HAP-1 (cell line): ENCODE measurements around the gene SUCLG1.

ENCODE experiments used
- DNase-seq, 2 experiments: peaks; one replicate each; pipeline ENCODE4 v3.0.0-alpha.2; 2016 to 2020; ENCODE audit warnings: low spot score in 2 of 2
- H3K27me3 ChIP-seq: fragments of 250-450 bp; sonication (Bioruptor Pico); 2 replicates; pipeline ENCODE4 v1.5.1; 2020; ENCODE audit warnings: low read depth, mild to moderate bottlenecking, moderate library complexity
- H3K36me3 ChIP-seq: fragments of 250-450 bp; sonication (Bioruptor Pico); replicated peaks from 2 replicates; pipeline ENCODE4 v1.5.1; 2020; ENCODE audit warnings: mild to moderate bottlenecking
- H3K4me1 ChIP-seq: fragments of 250-450 bp; sonication (Bioruptor Pico); 2 replicates; pipeline ENCODE4 v1.5.1; 2020; ENCODE audit warnings: mild to moderate bottlenecking
- H3K4me3 ChIP-seq: fragments of 250-450 bp; sonication (Bioruptor Pico); 2 replicates; pipeline ENCODE4 v1.5.1; 2020; ENCODE audit warnings: mild to moderate bottlenecking, moderate library complexity
- H3K9me3 ChIP-seq: fragments of 250-450 bp; sonication (Bioruptor Pico); 2 replicates; pipeline ENCODE4 v1.5.1; 2020; ENCODE audit warnings: mild to moderate bottlenecking, moderate library complexity
- in situ Hi-C: fragments of 300-500 bp; cut with MboI; formaldehyde crosslinking; loops from 3 replicates; pipeline ENCODE4 v1.14.3; 2020; ENCODE audit warnings: low sequenced_read_pairs, inconsistent platforms, mixed read lengths

The SUCLG1 gene

DNA sequence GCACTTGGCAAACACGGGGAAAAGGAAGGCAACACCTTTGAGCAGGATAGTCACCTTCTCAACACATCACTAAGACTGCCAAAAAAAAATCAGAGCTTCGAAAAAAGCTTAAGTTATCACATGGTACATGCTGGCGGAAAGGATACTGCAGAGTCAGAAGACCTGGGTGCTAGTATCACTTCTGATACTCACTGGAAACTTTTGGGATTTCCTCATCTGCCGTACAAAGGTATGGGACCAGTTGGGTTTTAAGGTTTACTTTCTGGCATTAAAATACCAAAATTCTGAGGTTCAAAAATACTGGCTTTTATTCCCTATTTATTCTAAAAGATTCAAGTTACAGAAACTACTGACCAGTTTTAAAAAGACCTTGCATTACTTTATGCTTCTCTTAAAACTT, 2.9 kb downstream of the SUCLG1 start:
- Histone ChIP-seq H3K36me3 (peaks cover 3% of the 10 kb centered on the region; the same call in 1 of the 2 replicates), H3K4me1 (peaks cover 13% of the 10 kb centered on the region; the same call in 1 of the 2 replicates), H3K27me3 (no peaks in the 10 kb centered on the region), H3K4me3 (no peak overlapping the region), H3K9me3 (no peaks in the 10 kb centered on the region)
- in situ Hi-C loops: no loop called here
- DNase-seq: no peak

- in situ Hi-C loops: no loop called here
- H3K9me3 ChIP-seq: no peaks in the 10 kb centered on the region
- no peak for DNase-seq
- H3K36me3 ChIP-seq: peaks cover 3% of the 10 kb centered on the region; the same call in 1 of the 2 replicates
- no peak overlapping the region for H3K4me3 ChIP-seq
- peaks cover 7% of the 10 kb centered on the region; the same call in 1 of the 2 replicates for H3K4me1 ChIP-seq
- H3K27me3 ChIP-seq: no peaks in the 10 kb centered on the region
Measured at GRCh38 chr2:84454581-84454980, 4.5 kb downstream of the SUCLG1 start.

- no peaks in the 10 kb centered on the region for H3K36me3 ChIP-seq
- no peak overlapping the region for H3K4me3 ChIP-seq
- no peaks in the 10 kb centered on the region for H3K27me3 ChIP-seq
- in situ Hi-C loops: no loop called here
- peaks cover 7% of the 10 kb centered on the region; the same call in 1 of the 2 replicates for H3K4me1 ChIP-seq
- H3K9me3 ChIP-seq: no peaks in the 10 kb centered on the region
- DNase-seq: no peak
Measured at GRCh38 chr2:84452624-84453023, 6.5 kb downstream of the SUCLG1 start.

DNA sequence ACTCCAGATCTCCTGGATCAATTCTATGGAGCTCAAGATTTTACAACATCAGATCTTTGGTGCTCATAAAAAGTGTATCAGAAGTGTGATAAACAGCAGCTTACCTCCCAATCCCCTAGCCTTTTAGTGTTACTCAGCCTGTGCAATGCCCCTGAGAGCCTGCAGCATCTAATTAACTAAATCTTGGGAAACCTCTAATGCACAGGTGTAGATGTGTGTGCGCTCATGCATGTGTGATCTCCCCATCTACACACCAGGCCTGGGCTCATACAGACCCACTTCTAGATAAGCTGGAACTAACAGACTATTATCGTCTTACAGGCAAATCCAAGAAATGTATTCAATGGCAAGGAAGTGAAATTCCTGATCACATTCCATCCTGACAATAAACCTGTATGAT, 7.5 kb downstream of the SUCLG1 start:
- Histone ChIP-seq H3K4me1 (peaks cover 7% of the 10 kb centered on the region; the same call in 1 of the 2 replicates), H3K27me3 (no peaks in the 10 kb centered on the region), H3K4me3 (no peak overlapping the region), H3K36me3 (no peaks in the 10 kb centered on the region), H3K9me3 (no peaks in the 10 kb centered on the region)
- in situ Hi-C loops: no loop called here
- no peak for DNase-seq

GRCh38 chr2:84450288-84451227, 8.5 kb downstream of the SUCLG1 start:
- DNase-seq: no peak
- Histone ChIP-seq H3K9me3 (no peaks in the 10 kb centered on the region), H3K36me3 (peaks cover 9% of the 10 kb centered on the region; the same call in 1 of the 2 replicates), H3K4me3 (no peak overlapping the region), H3K27me3 (no peaks in the 10 kb centered on the region), H3K4me1 (peaks cover 7% of the 10 kb centered on the region; the same call in 1 of the 2 replicates)
- in situ Hi-C loops: no loop called here

DNA sequence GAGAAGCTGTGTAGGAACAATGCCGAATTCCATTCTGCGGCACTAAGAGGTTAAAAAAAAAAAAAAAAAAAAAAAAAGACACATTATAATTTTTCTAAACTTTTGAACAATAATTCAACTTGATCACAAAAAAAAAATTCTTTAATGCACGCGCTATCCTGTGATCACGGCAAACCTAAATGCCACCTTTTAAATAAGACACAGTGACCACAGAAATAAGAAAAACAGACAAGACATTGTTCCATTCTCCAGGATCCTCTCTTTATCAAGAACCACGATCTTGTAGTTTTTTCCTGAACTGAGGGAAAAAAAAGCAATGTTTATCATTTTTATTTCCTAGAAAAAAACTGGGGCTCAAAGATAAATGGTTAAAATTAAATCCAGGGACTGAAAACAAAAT, 9.4 kb downstream of the SUCLG1 start:
- H3K4me1 ChIP-seq: peaks cover 7% of the 10 kb centered on the region; the same call in 1 of the 2 replicates
- DNase-seq: no peak
- H3K27me3 ChIP-seq: no peaks in the 10 kb centered on the region
- in situ Hi-C loops: no loop called here
- no peaks in the 10 kb centered on the region for H3K9me3 ChIP-seq
- H3K4me3 ChIP-seq: no peak overlapping the region
- peaks cover 9% of the 10 kb centered on the region for H3K36me3 ChIP-seq

DNA sequence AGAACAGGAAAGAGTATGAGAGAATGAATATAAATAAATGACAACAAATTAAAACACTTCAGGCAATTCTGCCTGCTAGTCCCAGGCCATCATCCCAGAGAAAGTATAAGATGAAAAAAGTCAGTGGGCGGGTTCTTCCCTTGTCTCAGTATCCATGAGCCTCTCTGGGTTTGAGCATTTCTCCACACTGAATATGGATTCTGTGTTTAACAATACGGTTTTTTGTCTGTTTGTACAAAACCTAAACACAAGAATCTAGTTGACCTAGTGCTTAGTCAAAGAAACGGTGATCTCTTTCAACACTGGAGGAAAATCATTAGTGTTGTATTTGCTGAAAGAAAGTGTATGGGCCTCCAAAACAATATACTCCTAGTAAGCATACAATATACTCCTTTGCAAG, 10.0 kb downstream of the SUCLG1 start:
- Histone ChIP-seq H3K36me3 (peaks cover 9% of the 10 kb centered on the region), H3K4me1 (peaks cover 7% of the 10 kb centered on the region; the same call in 1 of the 2 replicates), H3K9me3 (no peaks in the 10 kb centered on the region), H3K4me3 (no peak overlapping the region), H3K27me3 (no peaks in the 10 kb centered on the region)
- in situ Hi-C loops: no loop called here
- no peak for DNase-seq

DNA sequence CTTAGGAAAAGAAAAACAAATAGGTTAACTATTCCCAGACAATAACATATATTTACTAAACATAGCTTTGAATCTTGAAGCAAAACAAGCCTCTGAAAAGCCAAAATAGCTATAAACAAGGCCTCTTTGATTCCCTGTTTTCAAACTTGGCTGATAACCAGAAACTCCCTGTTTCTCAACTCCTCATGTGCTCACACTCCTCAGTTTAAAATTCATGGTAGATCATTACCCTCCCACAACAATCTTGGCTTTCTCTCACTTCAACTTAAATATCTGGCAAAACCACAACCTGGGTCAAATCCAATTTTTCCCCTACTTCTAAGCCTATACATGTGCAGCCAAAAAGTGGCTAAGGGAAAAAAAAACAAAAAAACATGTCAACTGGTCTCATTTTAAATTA, 15.6 kb downstream of the SUCLG1 start:
- H3K27me3 ChIP-seq: no peaks in the 10 kb centered on the region
- H3K36me3 ChIP-seq: peaks cover 47% of the 10 kb centered on the region
- no peak overlapping the region for H3K4me3 ChIP-seq
- H3K9me3 ChIP-seq: no peaks in the 10 kb centered on the region
- no peaks in the 10 kb centered on the region for H3K4me1 ChIP-seq
- in situ Hi-C loops: no loop called here
- no peak for DNase-seq

GRCh38 chr2:84442888-84443287, 16.2 kb downstream of the SUCLG1 start:
- in situ Hi-C loops: no loop called here

DNA sequence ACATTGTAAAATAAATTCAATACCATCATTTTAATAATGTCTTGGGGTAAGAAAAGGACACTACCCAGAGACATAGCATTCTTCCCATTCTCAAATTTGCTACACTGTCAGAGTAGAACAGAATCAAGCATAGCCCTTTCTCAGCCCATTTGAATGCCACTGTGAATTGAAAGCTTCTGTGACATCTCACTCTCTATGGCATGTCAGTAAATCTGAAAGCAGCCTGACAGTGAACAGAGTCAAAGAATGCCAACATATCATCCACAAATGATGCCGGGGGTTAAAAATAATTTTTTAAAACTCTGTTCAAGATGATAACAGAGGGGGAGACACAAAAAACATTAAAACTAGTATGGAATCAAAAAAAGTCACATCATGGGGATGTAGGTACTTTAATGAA, 17.6 kb downstream of the SUCLG1 start:
- Histone ChIP-seq H3K36me3 (peaks cover 64% of the 10 kb centered on the region), H3K9me3 (no peaks in the 10 kb centered on the region), H3K4me1 (no peaks in the 10 kb centered on the region), H3K27me3 (no peaks in the 10 kb centered on the region), H3K4me3 (no peak overlapping the region)
- no peak for DNase-seq
- in situ Hi-C loops: no loop called here

More at GRCh38 chr2:84442888-84443287, 16.2 kb downstream of the SUCLG1 start:
- H3K4me1 ChIP-seq: no peaks in the 10 kb centered on the region
- no peak overlapping the region for H3K4me3 ChIP-seq
- H3K36me3 ChIP-seq: peaks cover 50% of the 10 kb centered on the region
- H3K27me3 ChIP-seq: no peaks in the 10 kb centered on the region
- H3K9me3 ChIP-seq: no peaks in the 10 kb centered on the region
- no peak for DNase-seq

GRCh38 chr2:84441036-84441435, 18.0 kb downstream of the SUCLG1 start:
- Histone ChIP-seq H3K27me3 (no peaks in the 10 kb centered on the region), H3K36me3 (peaks cover 62% of the 10 kb centered on the region), H3K4me1 (no peaks in the 10 kb centered on the region), H3K4me3 (no peak overlapping the region), H3K9me3 (no peaks in the 10 kb centered on the region)
- in situ Hi-C loops: no loop called here
- no peak for DNase-seq

DNA sequence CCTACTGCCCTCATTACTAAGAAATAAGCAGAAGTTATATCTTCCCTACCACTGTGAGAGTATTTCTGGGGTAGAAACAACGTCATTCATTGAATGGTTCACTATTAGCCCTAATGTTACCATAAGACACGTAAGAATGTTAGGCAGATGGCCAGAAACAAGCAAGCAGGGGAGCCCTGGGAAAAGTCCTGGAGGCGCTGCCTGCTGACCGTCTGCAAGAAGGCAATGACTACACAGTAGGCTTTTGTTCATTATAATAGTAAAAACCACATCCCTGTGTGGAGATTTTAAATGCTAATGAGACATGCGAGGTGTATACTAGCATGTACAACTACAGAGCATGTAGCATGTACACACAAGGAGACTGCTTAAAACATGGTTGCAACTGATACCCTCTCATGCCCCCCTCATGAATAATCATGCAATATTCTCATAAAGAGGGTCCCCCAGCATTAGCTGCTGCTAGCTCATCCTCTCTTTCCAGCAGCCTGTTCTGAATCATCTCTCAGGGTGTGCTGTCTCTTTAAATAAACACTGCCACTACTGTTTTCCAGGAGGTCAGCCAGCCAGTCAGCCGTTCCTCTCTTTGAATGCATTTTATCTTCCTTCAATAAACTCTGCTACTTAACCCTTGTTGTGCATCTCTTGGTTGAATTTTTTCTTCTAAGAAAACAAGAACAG, 23.6 kb downstream of the SUCLG1 start:
- H3K4me3 ChIP-seq: no peak overlapping the region
- no peaks in the 10 kb centered on the region for H3K4me1 ChIP-seq
- in situ Hi-C loops: no loop called here
- no peak for DNase-seq
- H3K9me3 ChIP-seq: no peaks in the 10 kb centered on the region
- no peaks in the 10 kb centered on the region for H3K27me3 ChIP-seq
- peaks cover 54% of the 10 kb centered on the region for H3K36me3 ChIP-seq

GRCh38 chr2:84429328-84429727, 29.8 kb downstream of the SUCLG1 start:
- Histone ChIP-seq H3K27me3 (no peaks in the 10 kb centered on the region), H3K4me1 (no peaks in the 10 kb centered on the region; the same call in 1 of the 2 replicates), H3K4me3 (no peak overlapping the region), H3K9me3 (no peaks in the 10 kb centered on the region), H3K36me3 (peaks cover 56% of the 10 kb centered on the region)
- no peak for DNase-seq
- in situ Hi-C loops: no loop called here
